Calu3 (cell line): Measurements from ENCODE around the gene RAB36. TPM values are rescaled to one million over a fixed set of nuclear protein-coding genes. Genes with fewer than 3 reads are reported as not detected.

Experiments used
- BruUV-seq: library from RNA; stranded (reverse); fragments of 400-500 nt; replicated peaks from 2 replicates; lab custom pipeline; 2021; lab: Mats Ljungman, UMichigan
- CTCF ChIA-PET: fragments of 300-600 bp; sonication (Branson Sonifier 250); formaldehyde crosslinking; loops from one replicate; lab custom pipeline; 2022; ENCODE audit warnings: antibody characterized with exemption; lab: Charles Lee
- DNase-seq: peaks from one replicate; pipeline ENCODE4 v3.0.0; 2022
- H3K27ac Mint-ChIP-seq: one replicate; pipeline ENCODE4 v1.8.0; 2022; ENCODE audit warnings: mixed read lengths; ENCODE audit not compliant: unreplicated experiment
- H3K27me3 Mint-ChIP-seq: one replicate; pipeline ENCODE4 v1.8.0; 2022; ENCODE audit warnings: mixed read lengths; ENCODE audit not compliant: unreplicated experiment
- H3K36me3 Mint-ChIP-seq: one replicate; pipeline ENCODE4 v1.8.0; 2022; ENCODE audit warnings: mild to moderate bottlenecking, moderate library complexity, mixed read lengths; ENCODE audit not compliant: insufficient read depth, unreplicated experiment
- H3K4me1 Mint-ChIP-seq: one replicate; pipeline ENCODE4 v1.8.0; 2022; ENCODE audit warnings: mild to moderate bottlenecking, low read depth, mixed read lengths; ENCODE audit not compliant: unreplicated experiment
- H3K4me3 Mint-ChIP-seq: one replicate; pipeline ENCODE4 v1.8.0; 2022; ENCODE audit warnings: mild to moderate bottlenecking, low read depth, moderate library complexity, mixed read lengths; ENCODE audit not compliant: unreplicated experiment
- H3K9me3 Mint-ChIP-seq: one replicate; pipeline ENCODE4 v1.8.0; 2022; ENCODE audit warnings: low read depth, mixed read lengths; ENCODE audit not compliant: unreplicated experiment
- CTCF ChIP-seq: fragments of 200-600 bp; IDR thresholded peaks from one replicate; pipeline ENCODE4 v1.8.0; 2022; ENCODE audit warnings: antibody characterized with exemption; ENCODE audit not compliant: unreplicated experiment
- intact Hi-C: fragments of 100-400 bp; cut with micrococcal nuclease; formaldehyde crosslinking; loops from one replicate; pipeline ENCODE4 v1.10.0; 2022; ENCODE audit not compliant: unreplicated experiment
- total RNA-seq: library from RNA; stranded (reverse); gene quantifications from 2 replicates; pipeline ENCODE4 v1.2.3, GENCODE V29; 2022

Gene RAB36
- total RNA-seq, 1 experiment from 2014 or later, result 2.1 TPM

GRCh38 chr22:23212061-23213021 lies 67.1 kb downstream of the RAB36 start:
- Mint-ChIP-seq H3K27me3 (no peaks in the 10 kb centered on the region), H3K36me3 (no peaks in the 10 kb centered on the region)

GRCh38 chr22:23213022-23213555 lies 67.8 kb downstream of the RAB36 start:
- TF ChIP-seq CTCF, result no peak
- H3K27ac Mint-ChIP-seq, result no peak overlapping the region
- BruUV-seq, result no TSS peak

More at GRCh38 chr22:23212061-23213021, 67.1 kb downstream of the RAB36 start:
- no peak for DNase-seq
- intact Hi-C loops, result no loop called here
- H3K9me3 Mint-ChIP-seq, result no peaks in the 10 kb centered on the region
- no peak overlapping the region for H3K27ac Mint-ChIP-seq
- CTCF ChIA-PET, result no interaction called here
- H3K4me1 Mint-ChIP-seq, result peaks cover 37% of the 10 kb centered on the region
- no peak for TF ChIP-seq CTCF
- H3K4me3 Mint-ChIP-seq, result no peak overlapping the region
- no TSS peak for BruUV-seq

GRCh38 chr22:23213581-23214334 lies 68.5 kb downstream of the RAB36 start:
- Mint-ChIP-seq H3K4me1 (peaks cover 51% of the 10 kb centered on the region), H3K36me3 (no peaks in the 10 kb centered on the region), H3K4me3 (no peak overlapping the region), H3K27me3 (no peaks in the 10 kb centered on the region), H3K9me3 (no peaks in the 10 kb centered on the region), H3K27ac (no peak overlapping the region)
- CTCF ChIA-PET, result interaction anchor here (0.6 to 0.9 kb wide), 3 partner anchors 37 to 1605 kb away, joined by 3 to 5 read pairs (median 5); no protein-coding TSS in a partner anchor
- TF ChIP-seq CTCF, result no peak
- DNase-seq, result no peak
- intact Hi-C loops, result no loop called here
- no TSS peak for BruUV-seq

More at GRCh38 chr22:23213022-23213555, 67.8 kb downstream of the RAB36 start:
- no peak overlapping the region for H3K4me3 Mint-ChIP-seq
- no peaks in the 10 kb centered on the region for H3K36me3 Mint-ChIP-seq
- no peaks in the 10 kb centered on the region for H3K27me3 Mint-ChIP-seq
- intact Hi-C loops, result no loop called here
- CTCF ChIA-PET, result interaction anchor here (0.6 to 0.9 kb wide), 2 partner anchors 36 to 1606 kb away, joined by 3 to 5 read pairs; no protein-coding TSS in a partner anchor
- no peak for DNase-seq
- H3K4me1 Mint-ChIP-seq, result peaks cover 44% of the 10 kb centered on the region
- H3K9me3 Mint-ChIP-seq, result no peaks in the 10 kb centered on the region

Other genes starting within 250 kb of the RAB36 start
- gene GNAZ, start 75.0 kb upstream of the RAB36 start, total RNA-seq, result 6.0 and 7.3 TPM in 2 replicates
- gene RSPH14, start 3.5 kb upstream of the RAB36 start, total RNA-seq, result not detected in 2 replicates
- 83.6 and 91.0 TPM in 2 replicates for gene BCR, start 35.0 kb downstream of the RAB36 start, total RNA-seq